ENCODE measurements around the gene CBY1. TPM values are rescaled to one million over a fixed set of nuclear protein-coding genes. Genes with fewer than 3 reads are reported as not detected.
"Not testable (repeated sequence)": the region's sequence is repeated elsewhere in the genome, so short reads cannot be mapped to it uniquely, and the experiment has no call there.

CBY1 gene
- total and polyA plus RNA-seq, 7 donors = 23.6 to 47.8 (median 35.6) TPM

- Histone ChIP-seq H3K4me3 (no peak overlapping the region), H3K4me1 (peaks cover 0 to 12% (median 8%) of the 10 kb centered on the region in 4 donors), H3K27ac (no peak overlapping the region), H3K36me3 (no peaks in the 10 kb centered on the region), H3K9me3 (no peaks in the 10 kb centered on the region), H3K27me3 (no peaks in the 10 kb centered on the region)
- 93 to 95% methylated on average over 5 of the region's 5 CpGs for WGBS, 2 donors
- TF ChIP-seq POLR2A (IDR thresholded peaks at IDR 0.05) = no peak
- TF ChIP-seq CTCF (IDR thresholded peaks at IDR 0.05) = no peak
- TF ChIP-seq POLR2AphosphoS5 (IDR thresholded peaks at IDR 0.05) = no peak
- no peak for TF ChIP-seq EP300 (IDR thresholded peaks at IDR 0.05)
- intact Hi-C loops (cut with DNase I) = no loop called here
- DNase-seq = no peak
Observed at GRCh38 chr22:38612217-38613006, 44.0 kb upstream of the CBY1 start.

DNA sequence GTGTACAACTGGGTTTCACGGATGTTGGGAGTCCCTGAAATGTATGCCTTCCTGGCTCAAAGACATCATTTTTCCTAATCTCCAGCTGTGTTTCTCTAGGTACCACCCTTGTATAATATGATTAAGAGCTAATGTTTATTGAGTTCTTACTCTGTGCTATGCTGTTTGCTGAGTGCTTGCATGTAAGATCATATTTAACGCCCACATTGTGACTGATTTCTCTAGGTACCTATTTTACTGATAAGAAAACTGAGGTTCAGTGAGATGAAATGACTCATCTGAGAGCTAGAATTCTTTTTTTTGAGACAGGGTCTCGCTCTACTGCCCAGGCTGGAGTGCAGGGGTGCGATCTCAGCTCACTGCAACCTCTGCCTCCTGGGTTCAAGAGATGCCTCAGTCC lies 42.9 kb upstream of the CBY1 start:
- Histone ChIP-seq H3K27me3 (no peaks in the 10 kb centered on the region), H3K4me1 (peaks cover 0 to 12% (median 8%) of the 10 kb centered on the region in 4 donors), H3K4me3 (no peak overlapping the region), H3K36me3 (no peaks in the 10 kb centered on the region), H3K9me3 (peaks cover 0 to 6% (median 0%) of the 10 kb centered on the region in 4 donors), H3K27ac (peak overlapping the region in 1 of 4 donors; percentile 60)
- intact Hi-C loops (cut with DNase I) = no loop called here
- no peak for DNase-seq
- WGBS, 2 donors = 89 to 95% methylated on average over 4 of the region's 4 CpGs
- no peak for TF ChIP-seq CTCF (IDR thresholded peaks at IDR 0.05)
- TF ChIP-seq EP300 (IDR thresholded peaks at IDR 0.05) = no peak
- no peak for TF ChIP-seq POLR2AphosphoS5 (IDR thresholded peaks at IDR 0.05)
- no peak for TF ChIP-seq POLR2A (IDR thresholded peaks at IDR 0.05)

DNA sequence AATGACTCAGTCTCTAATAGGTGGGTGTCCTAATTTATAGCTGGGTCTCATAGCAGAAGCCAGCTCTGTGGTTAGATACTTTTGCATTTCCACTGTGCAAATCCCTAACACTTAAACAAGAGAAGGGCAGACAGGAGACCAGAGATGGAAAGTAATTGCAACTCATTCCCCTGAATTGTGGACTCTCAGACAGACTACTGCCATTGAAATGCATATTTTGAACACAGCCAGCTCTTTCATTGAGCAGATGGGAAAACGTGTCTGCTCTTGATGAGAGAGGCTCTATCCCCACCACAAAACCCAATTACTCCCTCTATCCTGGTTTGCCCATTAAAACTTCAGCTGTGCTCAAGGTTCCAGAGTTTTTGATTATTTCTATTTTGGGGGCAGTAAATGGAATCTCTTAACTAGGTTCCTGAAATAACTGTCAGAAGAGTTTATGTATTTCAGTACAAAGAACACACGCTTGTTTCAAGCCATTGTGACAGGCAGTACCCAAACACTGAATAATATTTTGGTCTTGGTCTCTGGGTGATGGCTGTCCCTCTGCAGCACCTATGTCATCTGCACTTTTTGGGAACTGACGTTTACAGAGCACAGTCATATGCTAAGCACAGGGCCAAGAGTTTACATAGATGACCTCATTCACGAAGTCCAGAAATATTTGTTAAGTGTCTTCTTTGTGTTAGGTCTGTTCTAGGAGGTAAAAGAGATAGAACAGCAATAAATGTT lies 41.9 kb upstream of the CBY1 start:
- DNase-seq = no peak
- intact Hi-C loops (cut with DNase I) = no loop called here
- Histone ChIP-seq H3K27me3 (no peaks in the 10 kb centered on the region), H3K4me3 (no peak overlapping the region), H3K36me3 (no peaks in the 10 kb centered on the region), H3K4me1 (peaks cover 0 to 12% (median 8%) of the 10 kb centered on the region in 4 donors), H3K27ac (peak overlapping the region in 3 of 4 donors; percentile 29 to 60 (median 46)), H3K9me3 (peaks cover 0 to 8% (median 0%) of the 10 kb centered on the region in 4 donors)
- TF ChIP-seq CTCF (IDR thresholded peaks at IDR 0.05) = no peak
- TF ChIP-seq EP300 (IDR thresholded peaks at IDR 0.05) = peak in 2 of 4 donors; percentile 20 to 71
- no peak for TF ChIP-seq POLR2A (IDR thresholded peaks at IDR 0.05)
- peak in 1 of 4 donors; percentile 64 for TF ChIP-seq POLR2AphosphoS5 (IDR thresholded peaks at IDR 0.05)
- 64 to 76% methylated on average over 4 of the region's 4 CpGs for WGBS, 2 donors

- H3K36me3 ChIP-seq; H3K27me3 ChIP-seq; intact Hi-C loops (cut with DNase I); H3K4me3 ChIP-seq; H3K9me3 ChIP-seq; DNase-seq: not testable (repeated sequence)
- Histone ChIP-seq H3K4me1 (peaks cover 0 to 12% (median 8%) of the 10 kb centered on the region in 4 donors), H3K27ac (peak overlapping the region in 2 of 4 donors; percentile 29 to 60)
- 74 to 87% methylated on average over 9 of the region's 9 CpGs for WGBS, 2 donors
Observed at GRCh38 chr22:38615064-38615405, 41.4 kb upstream of the CBY1 start.

- intact Hi-C loops (cut with DNase I) = no loop called here
- 92 to 97% methylated on average over 1 of the region's 1 CpG for WGBS, 2 donors
- Histone ChIP-seq H3K36me3 (no peaks in the 10 kb centered on the region), H3K27ac (no peak overlapping the region), H3K4me3 (no peak overlapping the region), H3K9me3 (peaks cover 0 to 8% (median 0%) of the 10 kb centered on the region in 4 donors), H3K4me1 (peaks cover 0 to 12% (median 8%) of the 10 kb centered on the region in 4 donors), H3K27me3 (no peaks in the 10 kb centered on the region)
- no peak for DNase-seq
- TF ChIP-seq CTCF (IDR thresholded peaks at IDR 0.05) = no peak
- TF ChIP-seq EP300 (IDR thresholded peaks at IDR 0.05) = no peak
- TF ChIP-seq POLR2A (IDR thresholded peaks at IDR 0.05) = no peak
- no peak for TF ChIP-seq POLR2AphosphoS5 (IDR thresholded peaks at IDR 0.05)
Observed at GRCh38 chr22:38618258-38618657, 38.2 kb upstream of the CBY1 start.
